IPS-15b (cell line): ENCODE measurements around the gene MGAT4B.

Source experiments
- H3K27me3 ChIP-seq: one replicate; pipeline ENCODE4 v1.6.1; 2013; ENCODE audit warnings: low read length; ENCODE audit not compliant: control insufficient read depth, insufficient read depth
- H3K36me3 ChIP-seq: one replicate; pipeline ENCODE4 v1.6.1; 2013; ENCODE audit warnings: low read length; ENCODE audit not compliant: control insufficient read depth, insufficient read depth
- H3K4me1 ChIP-seq: one replicate; pipeline ENCODE4 v1.6.1; 2013; ENCODE audit warnings: mild to moderate bottlenecking, low read length; ENCODE audit not compliant: control insufficient read depth, insufficient read depth
- H3K4me3 ChIP-seq: one replicate; pipeline ENCODE4 v1.5.1; 2013; ENCODE audit warnings: low read depth, low read length
- H3K9ac ChIP-seq: one replicate; pipeline ENCODE4 v1.6.1; 2013; ENCODE audit warnings: low read depth, mild to moderate bottlenecking, low read length
- H3K9me3 ChIP-seq: one replicate; pipeline ENCODE4 v1.6.1; 2013; ENCODE audit warnings: mild to moderate bottlenecking, low read length; ENCODE audit not compliant: control insufficient read depth, insufficient read depth

The MGAT4B gene

GRCh38 chr5:179759581-179760551, 46.8 kb downstream of the MGAT4B start:
- Histone ChIP-seq H3K4me3 (no peak overlapping the region), H3K9ac (no peak overlapping the region), H3K4me1 (peaks cover 21% of the 10 kb centered on the region)

DNA sequence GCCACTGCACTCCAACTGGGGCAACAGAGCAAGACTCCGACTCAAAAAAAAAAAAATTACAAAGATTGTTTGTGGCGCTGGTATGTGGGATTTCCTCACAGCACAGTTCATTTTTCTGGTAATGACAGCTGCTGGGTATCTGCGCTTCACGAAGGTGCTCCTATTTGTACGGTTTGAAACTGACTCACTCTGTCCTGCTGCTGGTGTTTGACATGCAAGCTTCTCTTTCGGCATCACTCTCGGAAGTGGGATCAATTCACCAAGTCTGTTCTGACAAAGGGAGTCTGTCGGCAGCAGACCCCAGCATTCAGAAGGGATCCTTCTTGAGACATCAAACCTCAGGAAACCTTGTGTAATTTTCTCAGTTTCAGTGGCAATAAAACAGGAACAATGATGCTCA, 47.7 kb downstream of the MGAT4B start:
- peaks cover 27% of the 10 kb centered on the region for H3K4me1 ChIP-seq
- H3K4me3 ChIP-seq = no peak overlapping the region
- no peaks in the 10 kb centered on the region for H3K36me3 ChIP-seq
- H3K9ac ChIP-seq = no peak overlapping the region
- H3K9me3 ChIP-seq = no peaks in the 10 kb centered on the region
- no peaks in the 10 kb centered on the region for H3K27me3 ChIP-seq

More at GRCh38 chr5:179759581-179760551, 46.8 kb downstream of the MGAT4B start:
- Histone ChIP-seq H3K9me3 (no peaks in the 10 kb centered on the region), H3K36me3 (peaks cover 1% of the 10 kb centered on the region), H3K27me3 (no peaks in the 10 kb centered on the region)

DNA sequence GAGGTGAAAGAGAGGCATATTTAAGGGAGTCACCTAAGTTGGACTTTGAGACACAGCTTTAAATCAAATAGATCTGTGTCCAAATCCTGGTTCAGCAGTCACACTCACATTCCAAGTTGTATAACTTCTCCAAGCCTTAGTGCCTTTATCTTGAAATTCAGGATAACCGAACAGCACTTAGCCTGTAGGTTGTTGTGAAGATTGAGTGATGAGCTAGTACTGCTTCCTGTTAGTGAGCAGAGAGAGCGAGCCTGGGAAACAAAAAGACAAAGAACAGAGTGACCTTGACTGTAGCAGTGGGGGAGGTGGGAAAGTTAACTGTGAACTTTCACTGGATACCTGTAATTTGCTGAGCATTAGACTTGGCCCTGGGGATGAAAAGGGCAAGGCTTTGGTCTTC, 51.6 kb downstream of the MGAT4B start:
- no peak overlapping the region for H3K9ac ChIP-seq

GRCh38 chr5:179753971-179754370, 52.7 kb downstream of the MGAT4B start:
- Histone ChIP-seq H3K27me3 (no peaks in the 10 kb centered on the region), H3K4me3 (no peak overlapping the region), H3K9me3 (no peaks in the 10 kb centered on the region), H3K36me3 (no peaks in the 10 kb centered on the region), H3K9ac (no peak overlapping the region), H3K4me1 (peaks cover 12% of the 10 kb centered on the region)

More for the DNA sequence above, 51.6 kb downstream of the MGAT4B start:
- Histone ChIP-seq H3K27me3 (no peaks in the 10 kb centered on the region), H3K9me3 (no peaks in the 10 kb centered on the region), H3K4me3 (no peak overlapping the region), H3K36me3 (no peaks in the 10 kb centered on the region), H3K4me1 (peaks cover 14% of the 10 kb centered on the region)

GRCh38 chr5:179749857-179750508, 56.7 kb downstream of the MGAT4B start:
- Histone ChIP-seq H3K36me3 (no peaks in the 10 kb centered on the region), H3K4me1 (peaks cover 8% of the 10 kb centered on the region)

GRCh38 chr5:179747811-179748210, 58.9 kb downstream of the MGAT4B start:
- H3K4me3 ChIP-seq = no peak overlapping the region
- no peaks in the 10 kb centered on the region for H3K4me1 ChIP-seq
- no peaks in the 10 kb centered on the region for H3K36me3 ChIP-seq
- no peak overlapping the region for H3K9ac ChIP-seq
- H3K27me3 ChIP-seq = no peaks in the 10 kb centered on the region
- no peaks in the 10 kb centered on the region for H3K9me3 ChIP-seq

More at GRCh38 chr5:179749857-179750508, 56.7 kb downstream of the MGAT4B start:
- no peak overlapping the region for H3K4me3 ChIP-seq
- no peak overlapping the region for H3K9ac ChIP-seq
- H3K9me3 ChIP-seq = no peaks in the 10 kb centered on the region
- H3K27me3 ChIP-seq = no peaks in the 10 kb centered on the region
